Measurements from ENCODE around the gene IRF2BPL. TPM values are rescaled to one million over a fixed set of nuclear protein-coding genes. Genes with fewer than 3 reads are reported as not detected.
A peak's percentile ranks its signal among the peaks of the same experiment; 100 is the strongest.

Gene IRF2BPL
- total and polyA plus RNA-seq, 2 of the 8 experiments (the other 6 are each of a cell fraction or from before 2014, with no cell fraction given), result 18.8 to 57.0 TPM

- FAIRE-seq (no peak), DNase-seq (ENCODE audit: low read depth in 1 of 2, low spot score in 2 of 2) (peak in 1 of 2 experiments; percentile 46)
- Histone ChIP-seq H4K5ac (ENCODE audit: insufficient read length, low read depth, low read length) (peak overlapping the region; percentile 83), H2BK20ac (ENCODE audit: low read length) (peak overlapping the region; percentile 98; the same call in 1 of the 2 replicates), H3K27me3 (replicated peaks in 1 of 4; ENCODE audit: control insufficient read depth in 3 of 4, extremely low read depth in 1 of 4, insufficient read depth in 3 of 4, low read length in 3 of 4) (no peaks in the 10 kb centered on the region), H3K18ac (ENCODE audit: extremely low read depth, low read length) (peak overlapping the region; percentile 97), H4K20me1 (replicated peaks in 1 of 2; ENCODE audit: control insufficient read depth in 1 of 2, insufficient read depth in 2 of 2, low read length in 2 of 2) (no peaks in the 10 kb centered on the region), H2BK120ac (replicated peaks; ENCODE audit: low read depth, low read length) (peak overlapping the region; percentile 5), H4K91ac (replicated peaks; ENCODE audit: insufficient read length, low read length) (peak overlapping the region; percentile 45), H3K36me3 (ENCODE audit: control insufficient read depth in 2 of 4, insufficient read depth in 4 of 4, low read length in 3 of 4) (no peaks in the 10 kb centered on the region), H3K79me1 (ENCODE audit: low read depth, low read length) (no peaks in the 10 kb centered on the region), H3K14ac (ENCODE audit: insufficient read length) (no peak overlapping the region), H2AK5ac (ENCODE audit: low read depth, low read length) (no peak overlapping the region), H2BK15ac (ENCODE audit: low read length) (no peak overlapping the region; the same call in 1 of the 2 replicates), H3K9ac (replicated peaks in 1 of 4; ENCODE audit: extremely low read depth in 1 of 4, low read depth in 3 of 4, low read length in 3 of 4) (no peak overlapping the region), H3K27ac (ENCODE audit: low read depth, low read length) (no peak overlapping the region; the same call in 1 of the 2 replicates), H2BK5ac (ENCODE audit: low read depth, low read length) (peak overlapping the region; percentile 21; the same call in 1 of the 2 replicates), H3K23ac (ENCODE audit: insufficient read length) (no peak overlapping the region), H2AFZ (ENCODE audit: low read length) (no peak overlapping the region; the same call in 1 of the 2 replicates), H3K56ac (replicated peaks; ENCODE audit: insufficient read length, low read depth, low read length) (no peak overlapping the region), H4K8ac (ENCODE audit: extremely low read depth, insufficient read depth, low read length) (0 out of 2 replicates have a peak overlapping the region, but pooled peaks have one; percentile 9), H3K4me1 (replicated peaks in 1 of 4; ENCODE audit: control insufficient read depth in 3 of 4, insufficient read depth in 4 of 4, low read length in 3 of 4) (peaks cover 13 to 23% (median 17%) of the 10 kb centered on the region in 4 experiments), H3K4me2 (ENCODE audit: insufficient read depth in 1 of 2, low read depth in 2 of 2, low read length in 2 of 2) (no peak overlapping the region; a peak in 1 of 4 replicates), H3K4ac (replicated peaks; ENCODE audit: insufficient read length, low read depth, low read length) (no peak overlapping the region), H3K4me3 (ENCODE audit: extremely low read depth in 1 of 4, insufficient read depth in 2 of 4, low read depth in 3 of 4, low read length in 4 of 4) (no peak overlapping the region), H2BK12ac (ENCODE audit: low read depth, low read length) (peak overlapping the region; percentile 91; the same call in 1 of the 2 replicates), H3K23me2 (ENCODE audit: low read depth, low read length) (peaks cover 3% of the 10 kb centered on the region; the same call in 1 of the 2 replicates), H3K79me2 (ENCODE audit: control insufficient read depth in 1 of 2, insufficient read depth in 2 of 2, low read length in 2 of 2) (no peaks in the 10 kb centered on the region), H3K9me3 (ENCODE audit: insufficient read depth in 2 of 2, low read depth in 1 of 2, low read length in 1 of 2) (0 out of 4 replicates have a peak, but pooled peaks cover 0 to 2% of the 10 kb centered on the region in 2 experiments)
- ChIA-PET CTCF (ENCODE audit: partially characterized antibody) (interaction anchor here (0.6 to 2.4 kb wide), 11 partner anchors 15 to 121 kb away, joined by 3 to 11 read pairs (median 3); no protein-coding TSS in a partner anchor), POLR2A (ENCODE audit: partially characterized antibody) (interaction anchor here (0.6 to 1.7 kb wide), 3 partner anchors 12 to 64 kb away, joined by 3 to 5 read pairs (median 3); no protein-coding TSS in a partner anchor)
- TF ChIP-seq GABPA (IDR thresholded peaks at IDR 0.05; ENCODE audit: borderline replicate concordance, insufficient read depth, low read length) (no peak), RNF2 (IDR thresholded peaks at IDR 0.05; ENCODE audit: borderline replicate concordance, low read depth, low read length, missing control alignments, poor library complexity, severe bottlenecking) (no peak), FOSL1 (IDR thresholded peaks at IDR 0.05; ENCODE audit: insufficient read depth, low read depth, low read length) (no peak)
- WGBS, 2 experiments (ENCODE audit: extremely low coverage in 1 of 2, insufficient coverage in 1 of 2, insufficient read length in 1 of 2, insufficient replicate concordance in 2 of 2, low coverage in 1 of 2, low lambda C conversion rate in 2 of 2, missing lambda C conversion rate in 1 of 2), result 94% methylated on average over 2 of the region's 6 CpGs; no CpG with 5 or more reads in 1 of the 2 experiments
Measured at GRCh38 chr14:76993752-76994151, 34.8 kb downstream of the IRF2BPL start.
